H1 (cell line): ENCODE measurements around the gene TNFAIP8L3. TPM values are rescaled to one million over a fixed set of nuclear protein-coding genes. Genes with fewer than 3 reads are reported as not detected.

ENCODE experiments used
- CTCF ChIA-PET: fragments of 300-600 bp; sonication (Branson Sonifier 250); formaldehyde crosslinking; loops from one replicate; lab custom pipeline; 2021; ENCODE audit not compliant: partially characterized antibody; lab: Charles Lee
- POLR2A ChIA-PET: fragments of 300-600 bp; sonication (Branson Sonifier 250); formaldehyde crosslinking; loops from one replicate; lab custom pipeline; 2021; ENCODE audit warnings: inconsistent platforms; ENCODE audit not compliant: partially characterized antibody; lab: Charles Lee
- DNase-seq, 2 experiments: peaks; one replicate each; pipeline versions ENCODE4 v3.0.0 to v3.0.0-alpha.2; 2010 to 2022; ENCODE audit warnings: low spot score in 2 of 2, low read depth in 1 of 2, mixed read lengths in 1 of 2
- FAIRE-seq: peaks from 2 replicates; lab custom pipeline; 2011; peaks lifted over from hg19 to GRCh38; lab: Jason Lieb, UNC
- H2AFZ ChIP-seq: 2 replicates; pipeline ENCODE4 v1.8.1; 2012; ENCODE audit warnings: low read length, inconsistent platforms
- H2AK5ac ChIP-seq: 2 replicates; pipeline ENCODE4 v1.6.1; 2013; ENCODE audit warnings: low read depth, low read length
- H2BK120ac ChIP-seq: replicated peaks from 2 replicates; pipeline ENCODE3; 2013; ENCODE audit warnings: low read depth, low read length, inconsistent platforms
- H2BK12ac ChIP-seq: 2 replicates; pipeline ENCODE4 v1.6.1; 2013; ENCODE audit warnings: low read depth, low read length
- H2BK15ac ChIP-seq: 2 replicates; pipeline ENCODE4 v1.6.1; 2013; ENCODE audit warnings: low read length
- H2BK20ac ChIP-seq: 2 replicates; pipeline ENCODE4 v1.6.1; 2013; ENCODE audit warnings: low read length
- H2BK5ac ChIP-seq: 2 replicates; pipeline ENCODE4 v1.6.1; 2013; ENCODE audit warnings: low read depth, low read length
- H3K14ac ChIP-seq: 2 replicates; pipeline ENCODE4 v1.6.1; 2013; ENCODE audit warnings: inconsistent platforms; ENCODE audit not compliant: insufficient read length
- H3K18ac ChIP-seq: 2 replicates; pipeline ENCODE4 v1.6.1; 2013; ENCODE audit warnings: low read length; ENCODE audit errors: extremely low read depth
- H3K23ac ChIP-seq: 2 replicates; pipeline ENCODE4 v1.6.1; 2013; ENCODE audit warnings: inconsistent platforms; ENCODE audit not compliant: insufficient read length
- H3K23me2 ChIP-seq: 2 replicates; pipeline ENCODE4 v1.6.1; 2013; ENCODE audit warnings: low read depth, low read length
- H3K27ac ChIP-seq: 2 replicates; pipeline ENCODE4 v1.6.1; 2011; ENCODE audit warnings: low read depth, low read length, inconsistent platforms
- H3K27me3 ChIP-seq, 4 experiments: replicated peaks in 1 of 4; 1 replicate in 1 of 4; 2 replicates in 3 of 4; pipeline versions ENCODE4 v1.6.1 to v1.8.1; 2011 to 2013; ENCODE audit warnings: low read length in 3 of 4, mild to moderate bottlenecking in 3 of 4, inconsistent platforms in 2 of 4, mixed read lengths in 2 of 4, moderate library complexity in 1 of 4; ENCODE audit not compliant: control insufficient read depth in 3 of 4, insufficient read depth in 3 of 4; ENCODE audit errors: extremely low read depth in 1 of 4
- H3K36me3 ChIP-seq, 4 experiments: 2 replicates each; pipeline versions ENCODE4 v1.6.1 to v1.8.1; 2011 to 2013; ENCODE audit warnings: mild to moderate bottlenecking in 4 of 4, low read length in 3 of 4, moderate library complexity in 2 of 4, control low read depth in 1 of 4, inconsistent platforms in 1 of 4; ENCODE audit not compliant: insufficient read depth in 4 of 4, control insufficient read depth in 2 of 4
- H3K4ac ChIP-seq: replicated peaks from 2 replicates; pipeline ENCODE3; 2013; ENCODE audit warnings: low read length, low read depth, mixed read lengths, inconsistent platforms; ENCODE audit not compliant: insufficient read length
- H3K4me1 ChIP-seq, 4 experiments: replicated peaks in 1 of 4; 1 replicate in 1 of 4; 2 replicates in 3 of 4; pipeline versions ENCODE4 v1.6.1 to v1.8.1; 2011 to 2013; ENCODE audit warnings: low read length in 3 of 4, inconsistent platforms in 2 of 4, mixed read lengths in 1 of 4; ENCODE audit not compliant: insufficient read depth in 4 of 4, control insufficient read depth in 3 of 4
- H3K4me2 ChIP-seq, 2 experiments: 2 replicates each; pipeline versions ENCODE4 v1.6.1 to v1.8.1; 2011 to 2013; ENCODE audit warnings: low read depth in 2 of 2, low read length in 2 of 2, control low read depth in 1 of 2, inconsistent platforms in 1 of 2, mild to moderate bottlenecking in 1 of 2; ENCODE audit not compliant: insufficient read depth in 1 of 2
- H3K4me3 ChIP-seq, 4 experiments: fragments of 200-600, 300-600 bp in 1 of 4; sonication (generic), shearing (Covaris generic), sonication (Bioruptor Twin) in 1 of 4; 2 replicates each; pipeline versions ENCODE4 v1.5.1 to v1.8.1; 2011 to 2016; ENCODE audit warnings: low read length in 4 of 4, low read depth in 3 of 4, control low read depth in 2 of 4, inconsistent platforms in 2 of 4, mild to moderate bottlenecking in 2 of 4, mixed read lengths in 1 of 4, moderate library complexity in 1 of 4; ENCODE audit not compliant: insufficient read depth in 2 of 4; ENCODE audit errors: extremely low read depth in 1 of 4
- H3K56ac ChIP-seq: replicated peaks from 2 replicates; pipeline ENCODE3; 2013; ENCODE audit warnings: low read depth, mild to moderate bottlenecking, mixed read lengths, low read length, inconsistent platforms; ENCODE audit not compliant: insufficient read length
- H3K79me1 ChIP-seq: 2 replicates; pipeline ENCODE4 v1.6.1; 2013; ENCODE audit warnings: low read depth, low read length, control low read depth
- H3K79me2 ChIP-seq, 2 experiments: 2 replicates each; pipeline versions ENCODE4 v1.6.1 to v1.8.1; 2012 to 2013; ENCODE audit warnings: low read length in 2 of 2, mild to moderate bottlenecking in 2 of 2, inconsistent platforms in 1 of 2; ENCODE audit not compliant: insufficient read depth in 2 of 2, control insufficient read depth in 1 of 2
- H3K9ac ChIP-seq, 4 experiments: replicated peaks in 1 of 4; 1 replicate in 1 of 4; 2 replicates in 3 of 4; pipeline versions ENCODE4 v1.6.1 to v1.8.1; 2011 to 2013; ENCODE audit warnings: low read depth in 3 of 4, low read length in 3 of 4, control low read depth in 2 of 4, mild to moderate bottlenecking in 2 of 4, moderate library complexity in 2 of 4, inconsistent platforms in 1 of 4; ENCODE audit errors: extremely low read depth in 1 of 4
- H3K9me3 ChIP-seq, 2 experiments: 2 replicates each; pipeline versions ENCODE4 v1.6.1 to v1.8.1; 2012 to 2013; ENCODE audit warnings: mild to moderate bottlenecking in 2 of 2, moderate library complexity in 2 of 2, control low read depth in 1 of 2, inconsistent platforms in 1 of 2, low read depth in 1 of 2, low read length in 1 of 2, mixed read lengths in 1 of 2; ENCODE audit not compliant: insufficient read depth in 2 of 2
- H4K20me1 ChIP-seq, 2 experiments: replicated peaks in 1 of 2; 2 replicates each; pipeline versions ENCODE3 to v1.8.1; 2011 to 2013; ENCODE audit warnings: inconsistent platforms in 2 of 2, low read length in 2 of 2, mild to moderate bottlenecking in 1 of 2; ENCODE audit not compliant: insufficient read depth in 2 of 2, control insufficient read depth in 1 of 2
- H4K5ac ChIP-seq: 2 replicates; pipeline ENCODE4 v1.6.1; 2013; ENCODE audit warnings: low read length, low read depth, mixed read lengths, inconsistent platforms; ENCODE audit not compliant: insufficient read length
- H4K8ac ChIP-seq: 2 replicates; pipeline ENCODE4 v1.8.0; 2013; ENCODE audit warnings: mild to moderate bottlenecking, moderate library complexity, low read length, inconsistent platforms; ENCODE audit not compliant: insufficient read depth; ENCODE audit errors: extremely low read depth
- H4K91ac ChIP-seq: replicated peaks from 2 replicates; pipeline ENCODE3; 2013; ENCODE audit warnings: low read length, mixed read lengths, inconsistent platforms; ENCODE audit not compliant: insufficient read length
- MAX ChIP-seq: IDR thresholded peaks from 2 replicates; pipeline ENCODE4 v1.6.1; 2012; ENCODE audit warnings: inconsistent platforms
- WGBS, 2 experiments: shearing (Covaris generic) in 1 of 2; methylation state at CpG; one replicate each; pipeline versions ENCODE4 v1.1.6 to v1.1.7; 2013 to 2015; ENCODE audit warnings: low lambda C conversion rate in 2 of 2, mixed read lengths in 2 of 2, inconsistent platforms in 1 of 2, low coverage in 1 of 2, missing lambda C conversion rate in 1 of 2; ENCODE audit not compliant: insufficient replicate concordance in 2 of 2, insufficient coverage in 1 of 2, insufficient read length in 1 of 2; ENCODE audit errors: extremely low coverage in 1 of 2, missing lambda C conversion rate in 1 of 2; 5-methylcytosine and 5-hydroxymethylcytosine counted together
- polyA plus RNA-seq, 7 experiments: library from polyadenylated mRNA; depleted of rRNA in 3 of 7; stranded (reverse) in 5 of 7; unstranded in 2 of 7; fragments of >200 nt in 5 of 7; fragments of 200-250 nt in 2 of 7; gene quantifications; 1 replicate in 5 of 7; 2 replicates in 1 of 7; 4 replicates in 1 of 7; pipeline versions ENCODE4 v1.2.1 to v1.2.3, GENCODE V29; 2011 to 2013; ENCODE audit warnings: missing spikeins in 2 of 7, mixed read lengths in 2 of 7
- total RNA-seq: library from RNA; stranded (reverse); fragmentation: NEBNext Ultra II Directional; extraction: Animal tissue kit (Norgen Biotek cat#: 25700); gene quantifications from 2 replicates; pipeline ENCODE4 v1.2.1, GENCODE V29; 2021
- TF ChIP-seq, protein P1 (sequence below): IDR thresholded peaks from 2 replicates; pipeline ENCODE4 v1.6.1; 2012; ENCODE audit warnings: low read length, inconsistent platforms

TNFAIP8L3 gene
- total and polyA plus RNA-seq, 2 of the 8 experiments (the other 6 are each of a cell fraction or from before 2014, with no cell fraction given), result 0.23 to 0.67 TPM

DNA sequence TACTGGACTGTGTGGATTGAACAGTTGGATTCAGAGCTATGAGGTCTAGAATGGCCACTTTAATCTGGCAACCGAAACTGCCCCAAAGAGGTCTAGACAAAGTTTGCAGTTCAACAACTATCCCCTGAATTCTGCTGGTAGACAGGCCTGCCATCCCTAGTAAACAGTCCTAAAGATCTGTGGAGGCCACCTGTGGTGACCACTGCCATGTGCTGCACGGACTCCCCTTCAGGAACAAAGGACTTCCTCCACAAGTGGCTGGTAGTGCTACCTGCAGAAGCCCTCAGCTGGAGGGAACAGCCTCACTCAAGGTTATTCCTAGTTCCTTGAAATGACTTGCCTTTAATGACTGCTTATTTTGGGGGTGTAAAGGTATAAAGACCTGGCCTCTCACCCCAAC lies 6.1 kb downstream of the TNFAIP8L3 start:
- peaks cover 8 to 24% (median 17%) of the 10 kb centered on the region in 4 experiments for H3K27me3 ChIP-seq

More for the DNA sequence above, 6.1 kb downstream of the TNFAIP8L3 start:
- no peak for DNase-seq
- Histone ChIP-seq H3K9ac (no peak overlapping the region), H3K14ac (no peak overlapping the region), H2AK5ac (no peak overlapping the region), H3K18ac (no peak overlapping the region), H2BK5ac (no peak overlapping the region; the same call in 1 of the 2 replicates), H4K8ac (no peak overlapping the region), H3K4me3 (no peak overlapping the region), H3K23me2 (no peaks in the 10 kb centered on the region; the same call in 1 of the 2 replicates), H3K36me3 (no peaks in the 10 kb centered on the region), H4K5ac (no peak overlapping the region), H3K79me2 (no peaks in the 10 kb centered on the region), H3K4me2 (no peak overlapping the region), H3K9me3 (no peaks in the 10 kb centered on the region), H4K91ac (no peak overlapping the region), H3K4ac (no peak overlapping the region), H2BK20ac (no peak overlapping the region)
- WGBS, 2 experiments, result 70% methylated on average over 2 of the region's 2 CpGs; no CpG with 5 or more reads in 1 of the 2 experiments
- ChIA-PET POLR2A (interaction anchor here (0.7 kb wide), 1 partner anchor 14 kb away, joined by 3 read pairs; no protein-coding TSS in a partner anchor), CTCF (interaction anchor here (0.7 kb wide), 1 partner anchor 44 kb away, joined by 3 read pairs; no protein-coding TSS in a partner anchor)
- FAIRE-seq, result no peak
- TF ChIP-seq, protein P1, sequence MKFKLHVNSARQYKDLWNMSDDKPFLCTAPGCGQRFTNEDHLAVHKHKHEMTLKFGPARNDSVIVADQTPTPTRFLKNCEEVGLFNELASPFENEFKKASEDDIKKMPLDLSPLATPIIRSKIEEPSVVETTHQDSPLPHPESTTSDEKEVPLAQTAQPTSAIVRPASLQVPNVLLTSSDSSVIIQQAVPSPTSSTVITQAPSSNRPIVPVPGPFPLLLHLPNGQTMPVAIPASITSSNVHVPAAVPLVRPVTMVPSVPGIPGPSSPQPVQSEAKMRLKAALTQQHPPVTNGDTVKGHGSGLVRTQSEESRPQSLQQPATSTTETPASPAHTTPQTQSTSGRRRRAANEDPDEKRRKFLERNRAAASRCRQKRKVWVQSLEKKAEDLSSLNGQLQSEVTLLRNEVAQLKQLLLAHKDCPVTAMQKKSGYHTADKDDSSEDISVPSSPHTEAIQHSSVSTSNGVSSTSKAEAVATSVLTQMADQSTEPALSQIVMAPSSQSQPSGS, result no peak
- peak; percentile 52 for TF ChIP-seq MAX
- TF ChIP-seq, all 59 proteins: peak for 1
- no peak overlapping the region for H3K23ac ChIP-seq
- H2BK120ac ChIP-seq, result no peak overlapping the region
- H3K56ac ChIP-seq, result no peak overlapping the region
- no peak overlapping the region for H2BK12ac ChIP-seq
- H3K79me1 ChIP-seq, result no peaks in the 10 kb centered on the region
- no peak overlapping the region for H2AFZ ChIP-seq
- 0 out of 2 replicates have a peak overlapping the region, but pooled peaks have one; percentile 10 for H2BK15ac ChIP-seq
- no peak overlapping the region for H3K27ac ChIP-seq
- peaks cover under 1 to 4% (median 2%) of the 10 kb centered on the region in 4 experiments; a peak in 5 of 7 replicates for H3K4me1 ChIP-seq
- H4K20me1 ChIP-seq, result peaks cover 0 to 2% of the 10 kb centered on the region in 2 experiments
